H1 (cell line): ENCODE data around the gene UBE2Q2. TPM values are rescaled to one million over a fixed set of nuclear protein-coding genes. Genes with fewer than 3 reads are reported as not detected.

Experiments used
- ATF2 ChIP-seq: IDR thresholded peaks from 2 replicates; pipeline ENCODE4 v1.6.1; 2012; ENCODE audit warnings: low read length, inconsistent platforms
- ATF3 ChIP-seq: IDR thresholded peaks from 2 replicates; pipeline ENCODE4 v1.6.1; 2011; ENCODE audit warnings: low read depth, mild to moderate bottlenecking, low read length; ENCODE audit not compliant: insufficient read depth
- CHD2 ChIP-seq: IDR thresholded peaks from 2 replicates; pipeline ENCODE4 v1.6.1; 2012; ENCODE audit warnings: low read length, improper control_type of control experiment
- CREB1 ChIP-seq: IDR thresholded peaks from 2 replicates; pipeline ENCODE4 v1.6.1; 2012; ENCODE audit warnings: inconsistent platforms
- E2F6 ChIP-seq: IDR thresholded peaks from 2 replicates; pipeline ENCODE4 v1.6.1; 2012; ENCODE audit warnings: inconsistent platforms
- EP300 ChIP-seq, 2 experiments: IDR thresholded peaks; 1 replicate in 1 of 2; 2 replicates in 1 of 2; pipeline ENCODE4 v1.6.1; 2011 to 2012; ENCODE audit warnings: low read depth in 2 of 2, low read length in 2 of 2, mild to moderate bottlenecking in 2 of 2, borderline replicate concordance in 1 of 2, inconsistent platforms in 1 of 2, moderate library complexity in 1 of 2
- HDAC6 ChIP-seq: IDR thresholded peaks from one replicate; pipeline ENCODE4 v1.7.1; 2012; ENCODE audit warnings: low read depth, mild to moderate bottlenecking, inconsistent platforms, low read length, moderate library complexity
- JUND ChIP-seq: IDR thresholded peaks from 2 replicates; pipeline ENCODE4 v1.6.1; 2011; ENCODE audit warnings: mild to moderate bottlenecking, improper control_type of control experiment, low read length
- KDM1A ChIP-seq: fragments of 200-600, 300-600 bp; sonication (generic); IDR thresholded peaks from 2 replicates; pipeline ENCODE4 v1.7.1; 2016; ENCODE audit warnings: mild to moderate bottlenecking, low read length, borderline replicate concordance
- MAX ChIP-seq: IDR thresholded peaks from 2 replicates; pipeline ENCODE4 v1.6.1; 2012; ENCODE audit warnings: inconsistent platforms
- POLR2A ChIP-seq, 2 experiments: IDR thresholded peaks; 1 replicate in 1 of 2; 2 replicates in 1 of 2; pipeline ENCODE4 v1.6.1; 2011; ENCODE audit warnings: low read depth in 2 of 2, low read length in 2 of 2, mild to moderate bottlenecking in 2 of 2; ENCODE audit errors: control extremely low read depth in 1 of 2
- POLR2AphosphoS5 ChIP-seq: IDR thresholded peaks from 2 replicates; pipeline ENCODE4 v1.6.1; 2011; ENCODE audit warnings: low read depth, low read length
- RNF2 ChIP-seq: fragments of 200-900, 300-1000 bp; sonication (generic); IDR thresholded peaks from 2 replicates; pipeline ENCODE4 v1.7.1; 2016; ENCODE audit warnings: borderline replicate concordance, low read depth, mild to moderate bottlenecking, antibody characterized with exemption, low read length; ENCODE audit not compliant: poor library complexity, severe bottlenecking; ENCODE audit errors: missing control alignments
- SAP30 ChIP-seq: fragments of 300-600 bp; sonication (generic); IDR thresholded peaks from 2 replicates; pipeline ENCODE4 v1.7.1; 2012; ENCODE audit warnings: low read length, moderate library complexity, mild to moderate bottlenecking, inconsistent platforms; ENCODE audit not compliant: insufficient read depth, insufficient replicate concordance
- SP1 ChIP-seq: IDR thresholded peaks from 2 replicates; pipeline ENCODE4 v1.6.1; 2011; ENCODE audit warnings: low read depth, low read length
- SP2 ChIP-seq: IDR thresholded peaks from 2 replicates; pipeline ENCODE4 v1.6.1; 2012; ENCODE audit warnings: mild to moderate bottlenecking, low read length, inconsistent platforms
- SP4 ChIP-seq: IDR thresholded peaks from 2 replicates; pipeline ENCODE4 v1.6.1; 2012; ENCODE audit warnings: low read length, inconsistent platforms
- SRF ChIP-seq: IDR thresholded peaks from 2 replicates; pipeline ENCODE4 v1.6.1; 2011; ENCODE audit warnings: mild to moderate bottlenecking, low read depth, low read length, moderate library complexity
- YY1 ChIP-seq: IDR thresholded peaks from 2 replicates; pipeline ENCODE4 v1.6.1; 2011; ENCODE audit warnings: low read depth, mild to moderate bottlenecking, low read length
- polyA plus RNA-seq, 7 experiments: library from polyadenylated mRNA; depleted of rRNA in 3 of 7; stranded (reverse) in 5 of 7; unstranded in 2 of 7; fragments of >200 nt in 5 of 7; fragments of 200-250 nt in 2 of 7; gene quantifications; 1 replicate in 5 of 7; 2 replicates in 1 of 7; 4 replicates in 1 of 7; pipeline versions ENCODE4 v1.2.1 to v1.2.3, GENCODE V29; 2011 to 2013; ENCODE audit warnings: missing spikeins in 2 of 7, mixed read lengths in 2 of 7
- total RNA-seq: library from RNA; stranded (reverse); fragmentation: NEBNext Ultra II Directional; extraction: Animal tissue kit (Norgen Biotek cat#: 25700); gene quantifications from 2 replicates; pipeline ENCODE4 v1.2.1, GENCODE V29; 2021

UBE2Q2 gene
- total and polyA plus RNA-seq, 2 of the 8 experiments (the other 6 are each of a cell fraction or from before 2014, with no cell fraction given), result 10.1 to 22.7 TPM

GRCh38 chr15:75823860-75824613 is 19.2 kb upstream of the UBE2Q2 start (continued):
- no peak for TF ChIP-seq ATF3
- TF ChIP-seq SAP30, result peak; percentile 24
- peak; percentile 57; the same call in 1 of the 2 replicates for TF ChIP-seq POLR2AphosphoS5
- TF ChIP-seq SP1, result peak; percentile 61
- no peak for TF ChIP-seq SP2
- TF ChIP-seq RNF2, result no peak
- no peak for TF ChIP-seq E2F6
- no peak for TF ChIP-seq HDAC6
- peak; percentile 93 for TF ChIP-seq YY1
- TF ChIP-seq KDM1A, result no peak
- no peak for TF ChIP-seq SRF
- TF ChIP-seq POLR2A (IDR thresholded peaks at IDR 0.05; ENCODE audit: control extremely low read depth in 1 of 2, low read depth in 2 of 2, low read length in 2 of 2), result peak; percentile 18 to 49; a peak in 2 of 3 replicates
- peak in 1 of 2 experiments; percentile 55; a peak in 1 of 3 replicates for TF ChIP-seq EP300 (IDR thresholded peaks at IDR 0.05; ENCODE audit: borderline replicate concordance in 1 of 2, low read depth in 2 of 2, low read length in 2 of 2)
- peak; percentile 81 for TF ChIP-seq CREB1
- no peak for TF ChIP-seq CHD2
- no peak for TF ChIP-seq MAX
- peak; percentile 92 for TF ChIP-seq JUND
- peak; percentile 93 for TF ChIP-seq ATF2
- TF ChIP-seq SP4, result no peak
